ENCODE data around the gene FBXO24. TPM values are rescaled to one million over a fixed set of nuclear protein-coding genes. Genes with fewer than 3 reads are reported as not detected.

Gene FBXO24
- total RNA-seq, 1 donor from 2014 or later, result 0.40 TPM

DNA sequence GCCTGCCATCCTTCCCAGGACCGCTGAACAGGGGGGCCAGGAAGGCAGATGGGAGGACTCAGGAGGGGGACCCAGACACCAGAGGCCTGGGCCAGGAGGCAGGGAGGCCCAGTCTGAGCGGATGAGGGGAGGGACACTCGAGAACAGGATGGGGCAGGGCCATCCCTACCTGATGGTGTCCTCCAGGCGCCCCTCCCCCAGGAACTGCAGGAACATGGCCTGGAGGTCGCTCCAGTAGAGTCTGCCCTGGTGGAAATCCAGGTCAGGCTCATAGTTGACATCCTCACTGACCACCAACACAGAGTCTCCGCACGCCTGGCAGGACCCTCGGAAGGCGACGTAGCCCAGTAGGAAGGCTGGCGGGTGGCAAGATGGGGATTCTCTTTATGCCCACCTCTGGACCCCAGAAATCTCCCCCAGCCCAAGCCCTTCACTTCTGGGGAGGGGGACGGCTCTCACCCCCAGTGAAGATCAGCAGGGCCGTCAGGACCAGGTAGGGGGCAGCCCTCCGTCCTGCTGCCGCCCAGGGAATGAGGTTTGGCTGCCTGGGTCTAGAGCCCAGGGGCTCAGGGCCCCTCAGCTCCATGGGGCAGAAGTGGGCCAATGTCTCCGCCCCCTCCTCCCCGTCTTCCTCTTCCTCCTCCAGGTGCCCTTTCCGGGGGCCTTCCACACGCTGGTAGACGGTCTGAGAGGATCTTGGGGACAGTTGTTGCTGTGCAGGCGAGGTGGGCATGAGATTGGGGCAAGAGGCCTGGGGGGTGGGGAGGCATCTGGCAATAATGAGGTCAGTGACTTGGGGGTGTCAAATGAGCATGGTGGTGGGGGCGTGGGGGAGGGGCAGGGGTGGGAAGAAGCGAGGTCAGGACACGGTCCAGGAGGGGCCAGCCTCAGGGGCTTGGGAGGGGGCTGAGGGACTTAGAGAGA lies 54.7 kb downstream of the FBXO24 start:
- DNase-seq (ENCODE audit: low spot score), result no peak
- intact Hi-C loops (cut with DNase I), result no loop called here

- intact Hi-C loops (cut with DNase I), result no loop called here
- no peak for DNase-seq (ENCODE audit: low spot score)
These were observed 55.3 kb downstream of the FBXO24 start, which contains the start of gene TFR2 for GRCh38 chr7:100641463-100641859. Gene TFR2, minus strand, starts transcription at chr7:100641552. Its CDS starts 43 bp downstream, at chr7:100641509.

DNA sequence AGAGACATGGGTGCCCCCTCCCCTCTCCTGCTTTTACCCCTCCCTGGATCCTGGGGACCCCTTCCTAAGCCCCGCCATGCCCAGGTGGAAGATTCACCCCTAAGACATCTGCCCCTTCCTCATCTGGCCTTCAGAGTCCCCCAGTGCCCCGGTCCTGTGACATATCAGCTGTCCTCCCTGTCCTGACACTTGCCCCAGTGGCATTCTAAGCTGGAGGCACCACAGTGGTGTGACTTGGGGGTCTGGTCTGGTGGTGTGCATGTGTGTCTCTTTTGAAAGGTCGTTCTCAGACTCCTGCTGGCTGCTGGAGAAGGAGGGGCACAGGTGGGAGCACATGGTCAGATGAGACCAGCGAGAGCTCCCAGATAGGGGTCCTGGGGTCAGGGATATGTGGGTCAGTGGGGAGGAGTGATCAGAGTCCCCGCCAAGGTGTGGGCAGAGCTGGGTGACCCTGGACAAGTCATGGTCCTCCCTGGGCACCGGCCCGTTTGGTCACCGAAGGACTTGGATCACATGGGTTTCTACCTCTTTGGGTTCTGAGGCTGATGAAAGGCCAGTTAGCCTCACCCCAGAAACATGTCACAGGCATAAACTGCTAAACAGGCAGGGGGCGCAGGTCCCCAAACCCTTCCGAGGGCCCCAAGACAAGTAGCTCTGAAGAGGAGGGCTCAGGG lies 55.9 kb downstream of the FBXO24 start:
- no peak for DNase-seq (ENCODE audit: low spot score)
- intact Hi-C loops (cut with DNase I), result no loop called here

GRCh38 chr7:100642534-100642907 lies 56.4 kb downstream of the FBXO24 start:
- DNase-seq (ENCODE audit: low spot score), result no peak
- intact Hi-C loops (cut with DNase I), result no loop called here

DNA sequence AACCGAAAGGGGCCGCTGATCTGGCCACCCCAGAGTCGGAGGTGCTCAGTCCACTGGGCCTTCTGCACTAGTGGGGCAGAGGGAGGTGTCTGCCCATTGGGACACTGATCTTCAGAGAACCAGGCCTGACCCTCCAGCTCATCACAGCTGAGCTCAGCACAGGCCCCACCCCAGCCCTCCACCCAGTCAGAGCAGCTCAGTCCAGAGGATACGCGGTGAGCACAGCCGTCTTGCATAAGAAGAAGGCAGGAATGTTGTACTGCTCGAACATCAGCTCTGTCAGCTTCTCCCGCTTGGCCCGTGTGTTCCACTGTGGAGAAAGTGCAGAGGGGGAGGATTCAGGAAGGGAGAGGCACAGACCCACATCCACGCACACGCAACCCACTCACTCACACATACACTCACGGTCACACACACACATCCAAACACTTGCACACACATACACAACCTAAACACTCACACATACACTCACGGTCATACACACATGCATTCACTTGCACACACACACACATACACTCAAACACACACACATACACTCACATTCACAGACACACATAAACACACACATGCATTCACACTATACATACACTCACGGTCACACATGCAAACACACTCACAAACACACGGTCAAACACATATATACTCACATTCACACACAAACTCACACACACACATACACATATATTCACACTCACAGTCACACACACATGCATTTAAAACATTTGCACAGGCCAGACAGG lies 63.9 kb downstream of the FBXO24 start:
- DNase-seq (ENCODE audit: low spot score), result no peak
- intact Hi-C loops (cut with DNase I), result no loop called here

Other genes with a start within 250 kb of the FBXO24 start
- 11.6 TPM for gene PILRB, start 228.2 kb upstream of the FBXO24 start, total RNA-seq
- gene PILRA, start 212.8 kb upstream of the FBXO24 start, total RNA-seq, result 2.3 TPM
- 3.4 TPM for gene ZCWPW1, start 157.6 kb upstream of the FBXO24 start, total RNA-seq
- gene MEPCE, start 156.5 kb upstream of the FBXO24 start, total RNA-seq, result 19.7 TPM
- 15.7 TPM for gene PPP1R35, start 149.8 kb upstream of the FBXO24 start, total RNA-seq
- gene SPACDR, start 122.1 kb upstream of the FBXO24 start, total RNA-seq, result 1.1 TPM
- gene TSC22D4, start 107.1 kb upstream of the FBXO24 start, total RNA-seq, result 35.0 TPM
- gene NYAP1, start 102.4 kb upstream of the FBXO24 start, total RNA-seq, result 0.22 TPM
- gene AGFG2, start 47.1 kb upstream of the FBXO24 start, total RNA-seq, result 28.6 TPM
- gene SAP25, start 12.4 kb upstream of the FBXO24 start, total RNA-seq, result not detected
- 25.8 TPM for gene LRCH4, start 199 bp upstream of the FBXO24 start, total RNA-seq
- gene PCOLCE, start 16.0 kb downstream of the FBXO24 start, total RNA-seq, result 39.5 TPM
- gene MOSPD3, start 26.2 kb downstream of the FBXO24 start, total RNA-seq, result 9.2 TPM
- gene TFR2, start 55.2 kb downstream of the FBXO24 start, total RNA-seq, result 0.13 TPM
- gene ACTL6B, start 70.1 kb downstream of the FBXO24 start, total RNA-seq, result not detected
- gene GNB2, start 87.4 kb downstream of the FBXO24 start, total RNA-seq, result 123 TPM
- gene GIGYF1, start 107.9 kb downstream of the FBXO24 start, total RNA-seq, result 23.9 TPM
- 25.1 TPM for gene POP7, start 119.8 kb downstream of the FBXO24 start, total RNA-seq
- not detected for gene EPO, start 134.1 kb downstream of the FBXO24 start, total RNA-seq
- not detected for gene ZAN, start 147.3 kb downstream of the FBXO24 start, total RNA-seq
- 23.9 TPM for gene EPHB4, start 241.2 kb downstream of the FBXO24 start, total RNA-seq

All from cardiac septum (tissue), 1 donor.